ENCODE measurements around the gene PTPRK. TPM values are rescaled to one million over a fixed set of nuclear protein-coding genes. Genes with fewer than 3 reads are reported as not detected.

PTPRK gene
- polyA plus RNA-seq, 1 experiment = 37.8 TPM

GRCh38 chr6:128336436-128337095 lies 183.8 kb downstream of the PTPRK start:
- ChIA-PET CTCF (interaction anchor here (1.4 to 1.7 kb wide), 3 partner anchors 8 to 481 kb away, joined by 4 to 5 read pairs (median 5); no protein-coding TSS in a partner anchor), POLR2A (no interaction called here)
- H3K27me3 ChIP-seq (ENCODE audit: control insufficient read depth, insufficient read depth, low read length) = no peaks in the 10 kb centered on the region
- H3K9me3 ChIP-seq (ENCODE audit: control insufficient read depth, insufficient read depth, low read length) = no peaks in the 10 kb centered on the region
- no peak for DNase-seq (ENCODE audit: low read depth, low spot score)
- H3K27ac ChIP-seq (ENCODE audit: low read depth, low read length) = no peak overlapping the region
- no peak for TF ChIP-seq CTCF (IDR thresholded peaks at IDR 0.05; ENCODE audit: low read depth, low read length)
- no peak overlapping the region for H3K4me3 ChIP-seq (ENCODE audit: low read depth, low read length)

GRCh38 chr6:128335963-128336362 lies 184.4 kb downstream of the PTPRK start:
- no peak for DNase-seq (ENCODE audit: low read depth, low spot score)
- H3K4me3 ChIP-seq (ENCODE audit: low read depth, low read length) = no peak overlapping the region
- H3K9me3 ChIP-seq (ENCODE audit: control insufficient read depth, insufficient read depth, low read length) = no peaks in the 10 kb centered on the region
- POLR2A ChIA-PET = no interaction called here
- H3K27ac ChIP-seq (ENCODE audit: low read depth, low read length) = no peak overlapping the region
- H3K27me3 ChIP-seq (ENCODE audit: control insufficient read depth, insufficient read depth, low read length) = no peaks in the 10 kb centered on the region
- no peak for TF ChIP-seq CTCF (IDR thresholded peaks at IDR 0.05; ENCODE audit: low read depth, low read length)
- CTCF ChIA-PET = interaction anchor here (0.8 to 1.4 kb wide), 2 partner anchors 15 to 181 kb away, joined by 3 to 4 read pairs; no protein-coding TSS in a partner anchor

GRCh38 chr6:128333581-128334223 lies 186.7 kb downstream of the PTPRK start:
- Histone ChIP-seq H3K9me3 (ENCODE audit: control insufficient read depth, insufficient read depth, low read length) (no peaks in the 10 kb centered on the region), H3K27me3 (ENCODE audit: control insufficient read depth, insufficient read depth, low read length) (no peaks in the 10 kb centered on the region), H3K4me3 (ENCODE audit: low read depth, low read length) (no peak overlapping the region), H3K27ac (ENCODE audit: low read depth, low read length) (no peak overlapping the region)
- no peak for TF ChIP-seq CTCF (IDR thresholded peaks at IDR 0.05; ENCODE audit: low read depth, low read length)
- no peak for DNase-seq (ENCODE audit: low read depth, low spot score)
- POLR2A ChIA-PET = no interaction called here
- CTCF ChIA-PET = no interaction called here

- POLR2A ChIA-PET = no interaction called here
- CTCF ChIA-PET = interaction anchor here (0.6 to 1.4 kb wide), 5 partner anchors 9 to 590 kb away, joined by 3 to 8 read pairs (median 5); no protein-coding TSS in a partner anchor
- DNase-seq (ENCODE audit: low read depth, low spot score) = no peak
- Histone ChIP-seq H3K27me3 (ENCODE audit: control insufficient read depth, insufficient read depth, low read length) (no peaks in the 10 kb centered on the region), H3K27ac (ENCODE audit: low read depth, low read length) (no peak overlapping the region), H3K9me3 (ENCODE audit: control insufficient read depth, insufficient read depth, low read length) (peaks cover 4% of the 10 kb centered on the region; the same call in 1 of the 2 replicates), H3K4me3 (ENCODE audit: low read depth, low read length) (no peak overlapping the region)
- TF ChIP-seq CTCF (IDR thresholded peaks at IDR 0.05; ENCODE audit: low read depth, low read length) = peak; percentile 39
These were observed 192.5 kb downstream of the PTPRK start for GRCh38 chr6:128327890-128328289.

GRCh38 chr6:128323011-128323410 lies 197.4 kb downstream of the PTPRK start:
- no peak overlapping the region for H3K4me3 ChIP-seq (ENCODE audit: low read depth, low read length)
- no peaks in the 10 kb centered on the region for H3K27me3 ChIP-seq (ENCODE audit: control insufficient read depth, insufficient read depth, low read length)
- no peak for DNase-seq (ENCODE audit: low read depth, low spot score)
- ChIA-PET CTCF (no interaction called here), POLR2A (no interaction called here)
- TF ChIP-seq CTCF (IDR thresholded peaks at IDR 0.05; ENCODE audit: low read depth, low read length) = no peak
- no peak overlapping the region for H3K27ac ChIP-seq (ENCODE audit: low read depth, low read length)
- peaks cover 4% of the 10 kb centered on the region; the same call in 1 of the 2 replicates for H3K9me3 ChIP-seq (ENCODE audit: control insufficient read depth, insufficient read depth, low read length)
